Bronchial epithelial cell (primary cell): ENCODE measurements around the gene ORAI2. TPM values are rescaled to one million over a fixed set of nuclear protein-coding genes. Genes with fewer than 3 reads are reported as not detected.
"Not testable (repeated sequence)": the region's sequence is repeated elsewhere in the genome, so short reads cannot be mapped to it uniquely, and the experiment has no call there.

ENCODE experiments used
- DNase-seq: peaks from one replicate; pipeline ENCODE4 v3.0.0-alpha.2; 2010; ENCODE audit warnings: low read depth
- FAIRE-seq: peaks from 2 replicates; lab custom pipeline; 2011; peaks lifted over from hg19 to GRCh38; lab: Jason Lieb, UNC
- H3K27me3 ChIP-seq: 2 replicates; pipeline ENCODE4 v1.5.1; 2011; ENCODE audit warnings: low read length; ENCODE audit not compliant: control insufficient read depth, insufficient read depth
- H3K36me3 ChIP-seq: 2 replicates; pipeline ENCODE4 v1.5.1; 2011; ENCODE audit warnings: low read length; ENCODE audit not compliant: control insufficient read depth, insufficient read depth
- H3K4me3 ChIP-seq: 2 replicates; pipeline ENCODE4 v1.5.1; 2011; ENCODE audit warnings: mild to moderate bottlenecking, low read depth, low read length, control low read depth
- CTCF ChIP-seq: IDR thresholded peaks from 2 replicates; pipeline ENCODE4 v1.5.1; 2011; ENCODE audit warnings: mild to moderate bottlenecking, moderate library complexity, low read length, control low read depth, inconsistent platforms; ENCODE audit not compliant: insufficient read depth, severe bottlenecking
- total RNA-seq: library from RNA; depleted of rRNA; stranded (reverse); fragments of >200 nt; gene quantifications from 2 replicates; pipeline ENCODE4 v1.2.1, GENCODE V29; 2014

Gene ORAI2
- total RNA-seq, 1 donor from 2014 or later = 4.7 TPM

GRCh38 chr7:102478314-102479208 lies 45.2 kb downstream of the ORAI2 start, which contains the start of gene POLR2J:
Gene POLR2J, minus strand, starts transcription at chr7:102478922. Its CDS starts 62 bp downstream, at chr7:102478860.
- not testable (repeated sequence) for FAIRE-seq, H3K27me3 ChIP-seq, H3K36me3 ChIP-seq
- H3K4me3 ChIP-seq = peak within 1 kb of the TSS; percentile 33
- peak; percentile 33 for TF ChIP-seq CTCF
- DNase-seq = peak; percentile 33

- not testable (repeated sequence) for DNase-seq, FAIRE-seq, H3K27me3 ChIP-seq, H3K36me3 ChIP-seq, H3K4me3 ChIP-seq
These were observed 45.8 kb downstream of the ORAI2 start for GRCh38 chr7:102479209-102479584.

GRCh38 chr7:102479982-102480637 lies 46.7 kb downstream of the ORAI2 start:
- H3K27me3 ChIP-seq, H3K4me3 ChIP-seq, H3K36me3 ChIP-seq, FAIRE-seq, DNase-seq: not testable (repeated sequence)
- TF ChIP-seq CTCF = peak; percentile 46

- not testable (repeated sequence) for FAIRE-seq, H3K4me3 ChIP-seq, H3K36me3 ChIP-seq
These were observed 48.6 kb downstream of the ORAI2 start for GRCh38 chr7:102481962-102482361.

DNA sequence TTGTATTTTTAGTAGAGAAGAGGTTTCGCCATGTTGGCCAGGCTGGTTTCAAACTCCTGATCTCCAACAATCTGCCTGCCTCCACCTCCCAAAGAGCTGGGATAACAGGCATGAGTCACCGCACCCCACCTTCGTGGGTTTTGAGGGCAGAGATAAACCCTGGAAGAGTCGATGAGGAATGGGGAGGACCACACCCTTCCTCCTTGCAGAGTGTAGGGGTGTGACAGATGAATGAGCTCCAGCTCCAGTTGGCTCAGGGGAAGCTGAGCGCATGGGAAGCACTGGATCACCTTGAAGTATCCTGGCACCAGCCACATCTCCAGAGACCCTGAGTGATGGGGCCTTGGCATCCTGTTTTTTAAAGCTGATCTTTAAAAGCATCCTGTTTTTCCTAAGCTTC lies 50.9 kb downstream of the ORAI2 start:
- H3K4me3 ChIP-seq, H3K27me3 ChIP-seq, FAIRE-seq, DNase-seq, H3K36me3 ChIP-seq: not testable (repeated sequence)

More at GRCh38 chr7:102481962-102482361, 48.6 kb downstream of the ORAI2 start:
- not testable (repeated sequence) for DNase-seq, H3K27me3 ChIP-seq

DNA sequence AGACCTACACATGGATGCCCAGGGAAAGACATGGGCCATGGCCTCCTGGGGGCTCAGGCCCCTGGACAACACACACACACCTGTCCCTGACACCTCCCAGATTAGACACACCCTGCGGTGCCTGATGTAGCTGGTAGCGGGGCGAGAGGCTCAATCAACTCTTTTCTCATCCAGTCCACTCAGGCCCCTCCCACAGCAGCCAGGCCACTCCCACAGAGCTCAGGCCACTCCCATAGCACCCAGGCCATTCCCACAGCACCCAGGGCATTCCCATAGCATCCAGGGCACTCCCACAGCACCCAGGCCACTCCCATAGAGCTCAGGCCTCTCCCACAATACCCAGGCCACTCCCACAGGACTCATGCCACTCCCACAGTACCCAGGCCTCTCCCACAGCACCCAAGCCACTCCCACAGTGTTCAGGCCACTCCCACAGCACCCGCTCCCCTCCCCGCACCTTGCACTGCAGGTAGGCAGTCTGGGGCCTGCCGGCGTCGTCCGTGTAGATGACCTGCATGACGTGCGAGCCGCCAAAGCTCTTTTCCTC lies 57.2 kb downstream of the ORAI2 start:
- FAIRE-seq, H3K4me3 ChIP-seq, DNase-seq, H3K36me3 ChIP-seq, H3K27me3 ChIP-seq: not testable (repeated sequence)

DNA sequence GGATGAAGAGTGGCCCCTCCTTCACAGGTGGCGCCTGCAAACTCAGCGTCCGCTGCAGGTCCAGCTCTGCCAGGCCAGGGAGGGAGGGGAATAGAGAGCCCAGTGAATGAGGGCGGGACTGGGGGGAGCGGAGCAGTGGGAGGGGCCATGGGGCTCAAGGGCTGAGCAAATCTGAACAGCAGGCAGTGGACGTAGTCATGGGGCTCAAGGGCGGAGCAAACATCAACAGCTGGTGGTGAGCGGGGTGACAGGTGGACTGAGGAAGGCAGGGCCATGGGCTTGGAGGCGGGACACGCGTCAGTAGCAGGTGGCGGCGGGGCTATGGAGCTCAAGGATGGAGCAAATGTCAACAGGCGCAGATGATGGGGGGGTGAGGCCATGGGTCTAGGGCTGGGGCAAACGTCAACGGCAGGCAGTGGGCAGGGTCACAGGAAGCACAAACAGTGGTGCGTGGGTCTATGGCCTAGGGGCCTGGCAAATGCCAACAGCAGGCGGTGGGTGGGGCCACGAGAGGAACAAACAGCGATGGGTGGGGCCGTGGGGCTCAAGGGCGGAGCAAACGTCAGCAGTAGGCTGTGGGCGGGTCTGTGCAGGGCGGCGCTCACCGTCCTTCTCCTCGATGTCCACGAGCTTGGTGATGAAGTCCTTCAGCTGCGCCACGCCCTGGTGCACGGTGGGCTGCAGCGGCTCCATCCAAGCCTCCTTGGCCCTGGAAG lies 60.0 kb downstream of the ORAI2 start:
- H3K36me3 ChIP-seq, H3K4me3 ChIP-seq, H3K27me3 ChIP-seq, FAIRE-seq, DNase-seq: not testable (repeated sequence)

- not testable (repeated sequence) for H3K36me3 ChIP-seq, DNase-seq, H3K4me3 ChIP-seq, H3K27me3 ChIP-seq, FAIRE-seq
These were observed 60.7 kb downstream of the ORAI2 start for GRCh38 chr7:102494026-102494425.

GRCh38 chr7:102494473-102495149 lies 61.2 kb downstream of the ORAI2 start:
- H3K4me3 ChIP-seq, H3K36me3 ChIP-seq, H3K27me3 ChIP-seq, DNase-seq, FAIRE-seq: not testable (repeated sequence)

DNA sequence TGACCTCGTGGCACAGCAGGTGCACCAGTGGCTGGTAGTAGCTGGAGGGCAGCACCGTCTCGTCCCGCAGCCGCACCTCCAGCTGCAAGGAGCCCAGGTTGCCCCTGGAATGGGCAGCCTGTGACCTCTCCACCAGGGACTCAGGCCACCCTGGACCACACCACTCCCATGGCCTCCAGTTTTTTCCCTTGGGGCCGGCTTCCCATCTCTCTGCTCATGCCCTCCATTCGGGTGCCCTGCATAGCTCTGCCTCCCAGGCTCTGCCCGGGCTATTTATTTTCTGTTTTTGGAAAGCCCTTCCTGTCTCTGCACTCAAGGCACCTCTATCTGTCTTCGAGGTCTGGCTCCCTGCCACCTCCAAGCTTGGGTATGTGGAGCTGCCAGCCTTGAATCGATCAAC lies 63.5 kb downstream of the ORAI2 start:
- not testable (repeated sequence) for DNase-seq, H3K36me3 ChIP-seq, H3K4me3 ChIP-seq, FAIRE-seq, H3K27me3 ChIP-seq

DNA sequence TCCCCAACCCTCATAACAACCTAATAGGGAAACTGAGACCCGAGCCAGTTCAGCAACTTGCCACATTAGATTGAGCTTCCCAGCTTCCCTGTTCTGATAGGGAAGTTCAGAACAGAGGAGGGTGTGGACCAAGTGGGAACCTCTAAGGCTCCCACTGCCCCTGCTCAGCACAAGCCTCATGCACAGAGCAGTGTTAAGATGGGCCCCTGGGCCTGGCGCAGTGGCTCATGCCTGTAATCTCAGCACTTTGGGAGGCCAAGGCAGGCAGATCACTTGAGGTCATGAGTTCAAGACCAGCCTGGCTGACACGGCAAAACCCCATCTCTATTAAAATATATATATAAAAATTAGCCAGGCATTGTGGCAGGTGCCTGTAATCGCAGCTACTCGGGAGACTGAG lies 63.9 kb downstream of the ORAI2 start:
- DNase-seq, H3K36me3 ChIP-seq, FAIRE-seq, H3K27me3 ChIP-seq, H3K4me3 ChIP-seq: not testable (repeated sequence)
